ENCODE data around the gene CLIC4.
A peak's percentile ranks its signal among the peaks of the same experiment; 100 is the strongest.
"Not testable (repeated sequence)": the region's sequence is repeated elsewhere in the genome, so short reads cannot be mapped to it uniquely, and the experiment has no call there.

The CLIC4 gene

DNA sequence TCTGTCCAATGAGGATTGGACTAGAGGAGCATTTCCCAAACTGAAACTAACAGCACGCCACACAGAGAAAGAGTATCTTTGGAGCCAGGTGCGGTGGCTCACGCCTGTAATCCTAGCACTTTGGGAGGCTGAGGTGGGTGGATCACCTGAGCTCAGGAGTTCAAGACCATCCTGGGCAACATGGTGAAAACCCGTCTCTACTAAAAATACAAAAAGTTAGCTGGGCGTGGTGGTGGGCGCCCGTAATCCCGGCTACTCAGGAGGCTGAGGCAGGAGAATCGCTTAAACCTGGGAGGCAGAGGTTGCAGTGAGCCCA, 39.2 kb upstream of the CLIC4 start:
- not testable (repeated sequence) for H3K9ac ChIP-seq (ENCODE audit: low read depth, low read length); H3K36me3 ChIP-seq (ENCODE audit: control insufficient read depth, insufficient read depth, low read length); H3K4me3 ChIP-seq (ENCODE audit: low read depth, low read length); H3K9me3 ChIP-seq (ENCODE audit: control insufficient read depth, insufficient read depth, low read length); H3K27me3 ChIP-seq (ENCODE audit: control insufficient read depth, insufficient read depth, low read length)
- Histone ChIP-seq H3K4me1 (ENCODE audit: control insufficient read depth, insufficient read depth, low read length) (peaks cover 14% of the 10 kb centered on the region), H3K27ac (ENCODE audit: low read depth, low read length) (peak overlapping the region; percentile 87)

DNA sequence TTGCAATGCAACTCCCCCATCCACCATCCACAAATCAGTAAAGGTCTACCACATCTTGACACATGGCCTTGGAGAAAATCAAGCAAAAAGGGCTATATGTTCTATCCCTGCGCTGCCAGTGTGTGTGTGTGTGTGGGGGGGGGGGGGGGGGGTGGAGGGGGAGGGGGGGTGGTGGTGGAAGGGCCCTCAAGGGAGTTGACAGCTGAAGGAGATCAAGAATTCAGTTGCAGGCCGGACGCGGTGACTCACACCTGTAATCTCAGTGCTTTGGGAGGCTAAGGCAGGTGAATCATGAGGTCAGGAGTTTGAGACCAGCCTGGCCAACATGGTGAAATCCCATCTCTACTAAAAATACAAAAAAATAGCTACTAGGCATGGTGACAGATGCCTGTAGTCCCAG, 37.6 kb upstream of the CLIC4 start:
- no peak overlapping the region for H3K4me3 ChIP-seq (ENCODE audit: low read depth, low read length)
- no peaks in the 10 kb centered on the region for H3K36me3 ChIP-seq (ENCODE audit: control insufficient read depth, insufficient read depth, low read length)
- H3K27ac ChIP-seq (ENCODE audit: low read depth, low read length), result no peak overlapping the region
- no peaks in the 10 kb centered on the region for H3K27me3 ChIP-seq (ENCODE audit: control insufficient read depth, insufficient read depth, low read length)
- H3K9ac ChIP-seq (ENCODE audit: low read depth, low read length), result no peak overlapping the region
- H3K4me1 ChIP-seq (ENCODE audit: control insufficient read depth, insufficient read depth, low read length), result peaks cover 13% of the 10 kb centered on the region
- no peaks in the 10 kb centered on the region for H3K9me3 ChIP-seq (ENCODE audit: control insufficient read depth, insufficient read depth, low read length)

DNA sequence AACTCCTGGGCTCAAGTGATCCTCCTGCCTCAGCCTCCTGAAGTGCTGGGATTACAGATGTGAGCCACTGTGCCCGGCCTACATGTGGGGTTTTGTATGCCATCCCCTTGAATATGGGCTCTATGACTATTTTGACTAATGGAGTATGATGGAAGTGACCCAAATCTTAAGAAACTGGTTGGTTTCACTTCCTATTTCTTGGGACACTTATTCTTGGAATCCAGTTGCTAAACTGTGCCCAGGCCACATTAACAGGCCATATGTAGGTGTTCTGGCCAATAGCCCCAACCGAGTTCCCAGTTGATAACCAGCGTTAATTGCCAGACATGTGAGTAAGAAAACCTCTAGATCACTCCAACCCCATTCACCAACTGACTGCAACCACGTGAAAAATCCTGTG, 36.3 kb upstream of the CLIC4 start:
- Histone ChIP-seq H3K9ac (ENCODE audit: low read depth, low read length) (no peak overlapping the region), H3K4me3 (ENCODE audit: low read depth, low read length) (no peak overlapping the region), H3K9me3 (ENCODE audit: control insufficient read depth, insufficient read depth, low read length) (no peaks in the 10 kb centered on the region), H3K36me3 (ENCODE audit: control insufficient read depth, insufficient read depth, low read length) (no peaks in the 10 kb centered on the region), H3K4me1 (ENCODE audit: control insufficient read depth, insufficient read depth, low read length) (peaks cover 11% of the 10 kb centered on the region), H3K27ac (ENCODE audit: low read depth, low read length) (no peak overlapping the region), H3K27me3 (ENCODE audit: control insufficient read depth, insufficient read depth, low read length) (no peaks in the 10 kb centered on the region)

DNA sequence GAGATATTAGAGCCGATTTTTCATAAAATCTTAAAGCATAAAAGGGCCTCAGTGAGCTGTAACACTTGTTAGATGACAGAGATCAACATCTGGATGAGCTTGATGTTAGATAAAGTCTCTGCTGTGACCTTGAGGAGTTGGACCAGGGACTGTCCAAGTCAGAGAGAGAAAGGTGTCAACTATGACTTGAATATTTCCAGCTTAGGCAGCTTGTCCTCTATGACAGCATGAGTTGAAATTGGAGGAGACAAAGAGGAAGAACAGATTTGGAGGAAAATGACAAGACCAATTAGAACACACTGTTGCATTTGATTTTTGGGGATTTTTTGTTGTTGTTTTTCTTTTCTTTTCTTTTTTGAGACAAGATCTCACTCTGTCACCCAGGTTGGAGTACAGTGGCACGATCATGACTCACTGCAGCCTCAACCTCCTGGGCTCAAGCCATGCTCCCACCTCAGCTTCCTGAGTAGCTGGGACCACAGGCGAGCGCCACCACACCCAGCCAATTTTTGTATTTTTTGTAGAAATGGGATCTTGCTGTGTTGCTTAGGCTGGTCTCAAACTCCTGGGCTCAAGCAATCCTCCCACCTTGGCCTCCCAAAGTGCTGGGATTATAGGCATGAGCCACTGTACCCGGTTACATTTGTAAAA, 35.3 kb upstream of the CLIC4 start:
- Histone ChIP-seq H3K27me3 (ENCODE audit: control insufficient read depth, insufficient read depth, low read length) (no peaks in the 10 kb centered on the region), H3K9me3 (ENCODE audit: control insufficient read depth, insufficient read depth, low read length) (no peaks in the 10 kb centered on the region), H3K27ac (ENCODE audit: low read depth, low read length) (no peak overlapping the region), H3K9ac (ENCODE audit: low read depth, low read length) (no peak overlapping the region), H3K4me1 (ENCODE audit: control insufficient read depth, insufficient read depth, low read length) (peaks cover 9% of the 10 kb centered on the region), H3K36me3 (ENCODE audit: control insufficient read depth, insufficient read depth, low read length) (no peaks in the 10 kb centered on the region), H3K4me3 (ENCODE audit: low read depth, low read length) (no peak overlapping the region)

DNA sequence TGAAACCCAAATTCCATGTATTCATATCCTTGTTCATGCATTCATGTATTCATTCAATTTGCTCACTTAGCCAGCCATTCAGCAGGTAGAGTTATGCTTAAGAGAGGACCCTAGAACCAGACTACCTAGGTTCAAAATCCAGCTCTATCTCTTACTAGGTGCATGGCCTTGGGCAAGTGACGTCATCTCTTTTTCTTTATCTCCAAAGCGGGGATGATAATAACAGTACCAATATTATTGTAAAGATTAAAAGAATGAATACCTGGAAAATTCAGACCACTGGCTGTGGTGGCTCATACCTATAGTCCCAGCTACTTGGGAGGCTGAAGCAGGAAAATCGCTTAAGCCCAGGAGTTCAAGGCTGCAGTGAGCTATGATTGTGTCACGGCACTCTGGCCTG, 33.9 kb upstream of the CLIC4 start:
- Histone ChIP-seq H3K9me3 (ENCODE audit: control insufficient read depth, insufficient read depth, low read length) (no peaks in the 10 kb centered on the region), H3K36me3 (ENCODE audit: control insufficient read depth, insufficient read depth, low read length) (no peaks in the 10 kb centered on the region), H3K9ac (ENCODE audit: low read depth, low read length) (no peak overlapping the region), H3K4me1 (ENCODE audit: control insufficient read depth, insufficient read depth, low read length) (no peaks in the 10 kb centered on the region), H3K27ac (ENCODE audit: low read depth, low read length) (no peak overlapping the region), H3K27me3 (ENCODE audit: control insufficient read depth, insufficient read depth, low read length) (no peaks in the 10 kb centered on the region), H3K4me3 (ENCODE audit: low read depth, low read length) (no peak overlapping the region)

DNA sequence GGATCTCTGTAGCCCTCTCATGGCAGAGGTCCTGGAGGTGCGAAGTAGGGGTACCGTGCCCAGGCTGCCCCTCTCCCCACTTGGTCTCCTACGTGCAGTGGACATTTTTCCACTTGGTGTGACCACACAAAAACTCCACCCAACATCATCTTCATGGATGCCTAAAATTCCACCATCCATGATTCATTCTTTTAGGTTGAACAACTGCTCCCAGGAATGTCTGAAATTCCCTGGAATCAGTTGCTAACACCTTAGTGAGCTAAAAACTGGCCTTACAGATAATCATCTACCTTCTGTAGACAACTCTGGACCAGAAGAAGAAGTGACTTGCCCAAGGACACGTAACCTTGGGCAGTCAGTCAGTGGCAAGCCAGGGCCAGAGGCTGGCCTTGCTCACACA, 32.1 kb upstream of the CLIC4 start:
- no peaks in the 10 kb centered on the region for H3K27me3 ChIP-seq (ENCODE audit: control insufficient read depth, insufficient read depth, low read length)
- H3K36me3 ChIP-seq (ENCODE audit: control insufficient read depth, insufficient read depth, low read length), result no peaks in the 10 kb centered on the region
- no peak overlapping the region for H3K9ac ChIP-seq (ENCODE audit: low read depth, low read length)
- no peak overlapping the region for H3K4me3 ChIP-seq (ENCODE audit: low read depth, low read length)
- H3K27ac ChIP-seq (ENCODE audit: low read depth, low read length), result no peak overlapping the region
- H3K4me1 ChIP-seq (ENCODE audit: control insufficient read depth, insufficient read depth, low read length), result no peaks in the 10 kb centered on the region
- H3K9me3 ChIP-seq (ENCODE audit: control insufficient read depth, insufficient read depth, low read length), result no peaks in the 10 kb centered on the region

DNA sequence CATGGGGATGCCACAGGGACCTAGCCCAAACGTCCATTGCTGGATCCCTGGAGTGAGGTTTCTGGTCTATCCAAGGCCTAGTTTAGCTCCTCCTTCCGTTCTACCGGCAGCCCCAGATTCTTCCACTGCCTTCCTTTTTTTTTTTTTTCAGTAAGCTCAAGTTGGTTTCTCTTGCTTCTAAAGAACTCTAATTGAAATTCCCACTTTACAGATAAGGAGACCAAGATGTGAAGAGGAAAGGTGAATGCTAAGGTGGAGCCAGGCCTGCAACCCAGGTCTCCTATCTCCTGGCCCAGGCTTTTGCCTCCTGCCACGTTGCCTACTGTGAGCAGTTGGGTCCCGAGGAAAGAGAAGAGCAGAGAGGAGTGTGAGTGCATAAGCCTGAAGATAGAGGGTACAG, 31.5 kb upstream of the CLIC4 start:
- Histone ChIP-seq H3K27me3 (ENCODE audit: control insufficient read depth, insufficient read depth, low read length) (no peaks in the 10 kb centered on the region), H3K9me3 (ENCODE audit: control insufficient read depth, insufficient read depth, low read length) (no peaks in the 10 kb centered on the region), H3K4me1 (ENCODE audit: control insufficient read depth, insufficient read depth, low read length) (no peaks in the 10 kb centered on the region), H3K9ac (ENCODE audit: low read depth, low read length) (no peak overlapping the region), H3K27ac (ENCODE audit: low read depth, low read length) (no peak overlapping the region), H3K4me3 (ENCODE audit: low read depth, low read length) (no peak overlapping the region), H3K36me3 (ENCODE audit: control insufficient read depth, insufficient read depth, low read length) (no peaks in the 10 kb centered on the region)

DNA sequence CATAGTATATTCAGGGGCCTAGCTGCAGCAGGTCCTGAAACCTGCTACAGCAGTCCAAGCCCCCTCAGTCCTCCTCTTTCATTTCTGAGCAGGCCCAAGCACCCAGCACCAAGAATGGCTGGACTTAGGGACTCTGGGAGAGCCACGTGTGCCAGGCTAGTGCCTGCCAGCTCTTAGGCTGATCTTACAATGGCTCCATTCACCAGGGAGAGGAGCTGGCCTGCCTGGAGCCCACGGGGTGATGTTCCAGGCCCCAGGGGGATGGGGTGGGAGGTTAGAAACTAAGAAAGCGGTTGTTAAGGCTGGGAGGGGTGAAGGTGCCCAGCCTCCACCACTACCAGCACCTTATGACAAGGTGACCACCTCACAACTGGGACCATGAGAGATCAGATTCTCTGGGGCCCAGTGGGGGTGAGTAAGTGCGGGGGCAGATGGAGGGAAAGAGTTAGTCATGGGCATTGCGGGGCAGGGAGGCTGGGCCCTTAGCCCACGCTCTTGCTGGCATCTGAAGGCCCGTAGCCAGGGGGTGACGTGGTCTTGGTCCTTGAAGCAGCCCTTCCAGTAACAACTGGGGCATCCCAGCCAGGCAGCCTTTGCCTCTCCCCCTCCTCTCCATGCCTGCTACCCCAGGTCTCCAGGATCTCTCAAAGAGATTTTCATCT, 30.3 kb upstream of the CLIC4 start:
- Histone ChIP-seq H3K27me3 (ENCODE audit: control insufficient read depth, insufficient read depth, low read length) (no peaks in the 10 kb centered on the region), H3K27ac (ENCODE audit: low read depth, low read length) (no peak overlapping the region), H3K9me3 (ENCODE audit: control insufficient read depth, insufficient read depth, low read length) (no peaks in the 10 kb centered on the region), H3K4me3 (ENCODE audit: low read depth, low read length) (no peak overlapping the region), H3K9ac (ENCODE audit: low read depth, low read length) (no peak overlapping the region), H3K4me1 (ENCODE audit: control insufficient read depth, insufficient read depth, low read length) (no peaks in the 10 kb centered on the region), H3K36me3 (ENCODE audit: control insufficient read depth, insufficient read depth, low read length) (no peaks in the 10 kb centered on the region)

DNA sequence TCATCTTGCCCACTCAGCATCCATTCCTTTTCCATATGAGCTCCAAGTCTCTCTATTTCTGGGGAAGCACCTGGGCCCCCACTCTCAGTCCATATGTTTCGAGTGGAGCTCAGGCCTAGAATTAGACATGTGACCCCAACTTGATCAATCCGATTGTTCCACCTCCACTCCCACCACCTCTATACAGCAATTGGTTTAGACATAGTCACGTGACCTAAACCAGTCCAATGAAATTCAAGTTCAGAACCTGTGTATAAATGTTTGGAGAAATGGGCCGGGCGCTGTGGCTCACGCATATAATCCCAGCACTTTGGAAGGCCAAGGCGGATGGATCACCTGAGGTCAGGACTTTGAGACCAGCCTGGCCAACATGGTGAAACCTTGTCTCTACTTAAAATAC, 29.6 kb upstream of the CLIC4 start:
- Histone ChIP-seq H3K9me3 (ENCODE audit: control insufficient read depth, insufficient read depth, low read length) (no peaks in the 10 kb centered on the region), H3K4me3 (ENCODE audit: low read depth, low read length) (no peak overlapping the region), H3K36me3 (ENCODE audit: control insufficient read depth, insufficient read depth, low read length) (no peaks in the 10 kb centered on the region), H3K27me3 (ENCODE audit: control insufficient read depth, insufficient read depth, low read length) (no peaks in the 10 kb centered on the region), H3K27ac (ENCODE audit: low read depth, low read length) (no peak overlapping the region), H3K9ac (ENCODE audit: low read depth, low read length) (no peak overlapping the region), H3K4me1 (ENCODE audit: control insufficient read depth, insufficient read depth, low read length) (no peaks in the 10 kb centered on the region)

DNA sequence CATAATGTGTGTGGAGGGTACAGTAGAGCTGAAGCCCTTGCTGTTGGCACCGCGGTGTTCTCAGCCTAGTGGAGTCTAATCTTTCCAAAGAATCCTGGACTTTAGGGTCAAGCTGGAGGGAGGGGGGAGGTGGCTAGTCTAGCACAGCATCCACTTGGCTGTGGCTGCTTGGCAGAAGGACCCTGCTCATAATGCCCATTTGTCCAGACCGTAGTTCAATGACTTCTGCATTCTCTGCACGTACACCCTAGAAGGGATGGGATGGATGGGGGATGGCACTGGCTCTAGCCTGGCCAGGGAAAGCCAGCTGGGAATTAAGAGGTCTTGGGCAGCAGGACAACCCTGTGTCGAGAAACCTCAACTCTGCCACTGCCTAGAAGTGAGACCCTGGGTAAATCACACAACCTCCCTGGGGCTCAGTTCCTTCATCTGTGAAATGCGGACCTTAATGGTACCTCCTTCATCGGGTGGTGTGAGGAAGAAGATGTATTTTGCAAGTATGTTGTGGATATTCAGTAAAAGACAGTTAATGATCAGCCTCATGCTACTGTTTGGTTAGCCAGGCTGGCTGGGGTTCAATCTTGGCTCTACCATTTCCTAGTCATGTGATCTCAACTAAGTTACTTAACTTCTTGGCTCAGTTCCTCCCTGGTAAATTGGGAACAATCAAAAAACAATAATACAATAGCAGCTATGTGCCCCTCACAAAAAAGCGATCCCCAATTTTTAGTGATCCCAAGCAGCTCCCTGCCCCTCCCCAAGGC, 27.2 kb upstream of the CLIC4 start:
- Histone ChIP-seq H3K36me3 (ENCODE audit: control insufficient read depth, insufficient read depth, low read length) (no peaks in the 10 kb centered on the region), H3K4me3 (ENCODE audit: low read depth, low read length) (no peak overlapping the region), H3K27me3 (ENCODE audit: control insufficient read depth, insufficient read depth, low read length) (no peaks in the 10 kb centered on the region), H3K27ac (ENCODE audit: low read depth, low read length) (no peak overlapping the region), H3K9me3 (ENCODE audit: control insufficient read depth, insufficient read depth, low read length) (no peaks in the 10 kb centered on the region), H3K9ac (ENCODE audit: low read depth, low read length) (no peak overlapping the region), H3K4me1 (ENCODE audit: control insufficient read depth, insufficient read depth, low read length) (no peaks in the 10 kb centered on the region)

DNA sequence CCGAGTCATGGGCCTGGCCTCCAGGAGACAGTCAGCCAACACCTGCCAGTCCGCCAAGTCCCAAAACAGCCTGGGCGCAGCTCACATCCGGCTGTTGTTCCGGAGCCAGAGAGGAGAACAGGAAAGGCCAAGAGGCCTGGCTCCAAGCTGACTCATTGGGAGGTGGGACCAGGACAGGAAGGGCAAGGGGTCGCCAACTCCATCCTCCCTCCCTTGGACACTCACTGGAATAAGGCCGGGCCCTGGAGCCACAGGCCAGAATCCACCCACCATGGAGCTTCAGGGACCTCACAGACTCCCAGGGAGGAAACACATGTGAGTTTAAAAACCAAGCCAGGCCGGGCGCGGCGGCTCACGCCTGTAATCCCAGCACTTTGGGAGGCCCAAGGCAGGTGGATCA, 25.1 kb upstream of the CLIC4 start:
- Histone ChIP-seq H3K4me1 (ENCODE audit: control insufficient read depth, insufficient read depth, low read length) (peaks cover 10% of the 10 kb centered on the region), H3K9ac (ENCODE audit: low read depth, low read length) (no peak overlapping the region), H3K27me3 (ENCODE audit: control insufficient read depth, insufficient read depth, low read length) (no peaks in the 10 kb centered on the region), H3K27ac (ENCODE audit: low read depth, low read length) (no peak overlapping the region), H3K9me3 (ENCODE audit: control insufficient read depth, insufficient read depth, low read length) (no peaks in the 10 kb centered on the region), H3K36me3 (ENCODE audit: control insufficient read depth, insufficient read depth, low read length) (no peaks in the 10 kb centered on the region), H3K4me3 (ENCODE audit: low read depth, low read length) (no peak overlapping the region)

Measured in HUES48 (cell line).